HepG2 (cell line): ENCODE measurements around the gene GMFB. TPM values are rescaled to one million over a fixed set of nuclear protein-coding genes. Genes with fewer than 3 reads are reported as not detected.

Source experiments
- CAMTA2 ChIP-seq: sonication (generic); formaldehyde crosslinking; IDR thresholded peaks from 2 replicates; pipeline ENCODE4 v1.4.0; 2020; ENCODE audit warnings: mild to moderate bottlenecking, missing genetic modification reagents, borderline replicate concordance
- CERS6 ChIP-seq: sonication (generic); formaldehyde crosslinking; IDR thresholded peaks from 2 replicates; pipeline ENCODE4 v1.5.0; 2020; ENCODE audit warnings: missing genetic modification reagents
- CHD4 ChIP-seq: fragments of 200-600 bp; sonication (generic); IDR thresholded peaks from 2 replicates; pipeline ENCODE4 v1.7.0; 2017; ENCODE audit warnings: mild to moderate bottlenecking, low read length, borderline replicate concordance
- KLF11 ChIP-seq: IDR thresholded peaks from 2 replicates; pipeline ENCODE4 v1.6.1; 2016; ENCODE audit warnings: missing compliant biosample characterization
- MTA1 ChIP-seq: sonication (generic); formaldehyde crosslinking; IDR thresholded peaks from 2 replicates; pipeline ENCODE4 v1.4.0; 2020; ENCODE audit warnings: missing genetic modification reagents, mild to moderate bottlenecking, borderline replicate concordance
- STAG1 ChIP-seq: sonication (generic); formaldehyde crosslinking; IDR thresholded peaks from 2 replicates; pipeline ENCODE4 v1.4.0; 2020; ENCODE audit warnings: missing genetic modification reagents
- TOPORS ChIP-seq: sonication (generic); formaldehyde crosslinking; IDR thresholded peaks from 2 replicates; pipeline ENCODE4 v1.8.0; 2023; ENCODE audit warnings: mild to moderate bottlenecking, missing genetic modification reagents
- ZNF12 ChIP-seq: sonication (generic); formaldehyde crosslinking; IDR thresholded peaks from 2 replicates; pipeline ENCODE4 v1.5.0; 2020; ENCODE audit warnings: missing genetic modification reagents
- ZNF367 ChIP-seq: sonication (generic); formaldehyde crosslinking; IDR thresholded peaks from 2 replicates; pipeline ENCODE4 v1.4.0; 2020; ENCODE audit warnings: missing genetic modification reagents, borderline replicate concordance
- ZNF597 ChIP-seq: sonication (generic); formaldehyde crosslinking; IDR thresholded peaks from 2 replicates; pipeline ENCODE4 v1.5.0; 2020; ENCODE audit warnings: missing genetic modification reagents
- ZNF7 ChIP-seq: IDR thresholded peaks from 2 replicates; pipeline ENCODE4 v1.6.1; 2016; ENCODE audit warnings: missing biosample characterization, missing genetic modification reagents
- ZNF709 ChIP-seq: sonication (generic); formaldehyde crosslinking; IDR thresholded peaks from 2 replicates; pipeline ENCODE4 v1.5.0; 2020; ENCODE audit warnings: mild to moderate bottlenecking, missing genetic modification reagents
- polyA plus RNA-seq, 8 experiments: library from polyadenylated mRNA; depleted of rRNA in 3 of 8; stranded (reverse) in 7 of 8; unstranded in 1 of 8; fragments of >200 nt; fragmentation: Illumina TruSeq in 4 of 8; extraction: Trizol in 4 of 8; gene quantifications; 2 replicates each; pipeline versions ENCODE4 v1.2.1 to v1.2.3, GENCODE V29; 2011 to 2016; ENCODE audit warnings: low read depth in 4 of 8, missing spikeins in 1 of 8, mixed read lengths in 1 of 8; ENCODE audit not compliant: insufficient read depth in 1 of 8
- total RNA-seq, 5 experiments: library from RNA; depleted of rRNA; stranded (reverse); fragments of >200 nt; fragmentation: Illumina TruSeq; extraction: Trizol; gene quantifications; 2 replicates each; pipeline ENCODE4 v1.2.3, GENCODE V29; 2016; ENCODE audit warnings: low read depth in 1 of 5
- TF ChIP-seq, protein P1 (sequence below): sonication (generic); formaldehyde crosslinking; IDR thresholded peaks from 2 replicates; pipeline ENCODE4 v1.9.0; 2021; ENCODE audit warnings: missing genetic modification reagents, borderline replicate concordance
- TF ChIP-seq, protein P2 (sequence below): sonication (generic); formaldehyde crosslinking; IDR thresholded peaks from 2 replicates; pipeline ENCODE4 v1.4.0; 2020; ENCODE audit warnings: missing genetic modification reagents, borderline replicate concordance
- TF ChIP-seq, protein P3 (sequence below): sonication (generic); formaldehyde crosslinking; IDR thresholded peaks from 2 replicates; pipeline ENCODE4 v1.4.0; 2020; ENCODE audit warnings: mild to moderate bottlenecking, low read depth, missing genetic modification reagents

Gene GMFB
- total and polyA plus RNA-seq, 2 of the 13 experiments (the other 11 are each of a cell fraction or from before 2014, with no cell fraction given) = 17.3 to 68.2 TPM

DNA sequence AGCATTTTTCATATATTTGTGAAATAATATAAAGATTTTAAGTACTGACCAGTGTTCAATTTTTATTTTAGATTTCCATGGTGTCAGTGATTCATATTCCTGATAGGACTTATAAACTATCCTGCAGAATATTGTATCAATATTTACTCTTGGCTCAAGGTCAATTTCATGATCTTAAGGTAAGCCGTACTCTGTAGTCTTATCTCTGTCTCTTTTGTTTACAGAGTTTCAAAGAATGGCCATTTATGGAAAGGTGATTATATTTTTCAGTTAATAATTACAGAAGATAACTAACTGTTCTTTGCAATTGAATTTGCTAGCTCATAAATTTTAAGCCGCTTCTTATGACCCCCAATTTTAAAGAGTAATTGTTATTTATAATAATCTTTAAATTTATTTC is 48.9 kb upstream of the GMFB start (continued):
- TF ChIP-seq, protein P1, sequence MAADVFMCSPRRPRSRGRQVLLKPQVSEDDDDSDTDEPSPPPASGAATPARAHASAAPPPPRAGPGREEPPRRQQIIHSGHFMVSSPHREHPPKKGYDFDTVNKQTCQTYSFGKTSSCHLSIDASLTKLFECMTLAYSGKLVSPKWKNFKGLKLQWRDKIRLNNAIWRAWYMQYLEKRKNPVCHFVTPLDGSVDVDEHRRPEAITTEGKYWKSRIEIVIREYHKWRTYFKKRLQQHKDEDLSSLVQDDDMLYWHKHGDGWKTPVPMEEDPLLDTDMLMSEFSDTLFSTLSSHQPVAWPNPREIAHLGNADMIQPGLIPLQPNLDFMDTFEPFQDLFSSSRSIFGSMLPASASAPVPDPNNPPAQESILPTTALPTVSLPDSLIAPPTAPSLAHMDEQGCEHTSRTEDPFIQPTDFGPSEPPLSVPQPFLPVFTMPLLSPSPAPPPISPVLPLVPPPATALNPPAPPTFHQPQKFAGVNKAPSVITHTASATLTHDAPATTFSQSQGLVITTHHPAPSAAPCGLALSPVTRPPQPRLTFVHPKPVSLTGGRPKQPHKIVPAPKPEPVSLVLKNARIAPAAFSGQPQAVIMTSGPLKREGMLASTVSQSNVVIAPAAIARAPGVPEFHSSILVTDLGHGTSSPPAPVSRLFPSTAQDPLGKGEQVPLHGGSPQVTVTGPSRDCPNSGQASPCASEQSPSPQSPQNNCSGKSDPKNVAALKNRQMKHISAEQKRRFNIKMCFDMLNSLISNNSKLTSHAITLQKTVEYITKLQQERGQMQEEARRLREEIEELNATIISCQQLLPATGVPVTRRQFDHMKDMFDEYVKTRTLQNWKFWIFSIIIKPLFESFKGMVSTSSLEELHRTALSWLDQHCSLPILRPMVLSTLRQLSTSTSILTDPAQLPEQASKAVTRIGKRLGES (CRISPR knock-in tag) = no peak
- no peak for TF ChIP-seq CHD4
- TF ChIP-seq, protein P2, sequence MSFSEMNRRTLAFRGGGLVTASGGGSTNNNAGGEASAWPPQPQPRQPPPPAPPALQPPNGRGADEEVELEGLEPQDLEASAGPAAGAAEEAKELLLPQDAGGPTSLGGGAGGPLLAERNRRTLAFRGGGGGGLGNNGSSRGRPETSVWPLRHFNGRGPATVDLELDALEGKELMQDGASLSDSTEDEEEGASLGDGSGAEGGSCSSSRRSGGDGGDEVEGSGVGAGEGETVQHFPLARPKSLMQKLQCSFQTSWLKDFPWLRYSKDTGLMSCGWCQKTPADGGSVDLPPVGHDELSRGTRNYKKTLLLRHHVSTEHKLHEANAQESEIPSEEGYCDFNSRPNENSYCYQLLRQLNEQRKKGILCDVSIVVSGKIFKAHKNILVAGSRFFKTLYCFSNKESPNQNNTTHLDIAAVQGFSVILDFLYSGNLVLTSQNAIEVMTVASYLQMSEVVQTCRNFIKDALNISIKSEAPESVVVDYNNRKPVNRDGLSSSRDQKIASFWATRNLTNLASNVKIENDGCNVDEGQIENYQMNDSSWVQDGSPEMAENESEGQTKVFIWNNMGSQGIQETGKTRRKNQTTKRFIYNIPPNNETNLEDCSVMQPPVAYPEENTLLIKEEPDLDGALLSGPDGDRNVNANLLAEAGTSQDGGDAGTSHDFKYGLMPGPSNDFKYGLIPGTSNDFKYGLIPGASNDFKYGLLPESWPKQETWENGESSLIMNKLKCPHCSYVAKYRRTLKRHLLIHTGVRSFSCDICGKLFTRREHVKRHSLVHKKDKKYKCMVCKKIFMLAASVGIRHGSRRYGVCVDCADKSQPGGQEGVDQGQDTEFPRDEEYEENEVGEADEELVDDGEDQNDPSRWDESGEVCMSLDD (CRISPR knock-in tag) = no peak
- no peak for TF ChIP-seq CAMTA2 (CRISPR knock-in tag)
- TF ChIP-seq, protein P3, sequence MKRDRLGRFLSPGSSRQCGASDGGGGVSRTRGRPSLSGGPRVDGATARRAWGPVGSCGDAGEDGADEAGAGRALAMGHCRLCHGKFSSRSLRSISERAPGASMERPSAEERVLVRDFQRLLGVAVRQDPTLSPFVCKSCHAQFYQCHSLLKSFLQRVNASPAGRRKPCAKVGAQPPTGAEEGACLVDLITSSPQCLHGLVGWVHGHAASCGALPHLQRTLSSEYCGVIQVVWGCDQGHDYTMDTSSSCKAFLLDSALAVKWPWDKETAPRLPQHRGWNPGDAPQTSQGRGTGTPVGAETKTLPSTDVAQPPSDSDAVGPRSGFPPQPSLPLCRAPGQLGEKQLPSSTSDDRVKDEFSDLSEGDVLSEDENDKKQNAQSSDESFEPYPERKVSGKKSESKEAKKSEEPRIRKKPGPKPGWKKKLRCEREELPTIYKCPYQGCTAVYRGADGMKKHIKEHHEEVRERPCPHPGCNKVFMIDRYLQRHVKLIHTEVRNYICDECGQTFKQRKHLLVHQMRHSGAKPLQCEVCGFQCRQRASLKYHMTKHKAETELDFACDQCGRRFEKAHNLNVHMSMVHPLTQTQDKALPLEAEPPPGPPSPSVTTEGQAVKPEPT (CRISPR knock-in tag) = no peak
- no peak for TF ChIP-seq KLF11 (CRISPR knock-in tag)
- TF ChIP-seq ZNF7 (CRISPR knock-in tag) = no peak
- TF ChIP-seq ZNF709 (CRISPR knock-in tag) = no peak
- no peak for TF ChIP-seq ZNF12 (CRISPR knock-in tag)
- no peak for TF ChIP-seq MTA1 (CRISPR knock-in tag)
- no peak for TF ChIP-seq TOPORS (CRISPR knock-in tag)
- no peak for TF ChIP-seq STAG1 (CRISPR knock-in tag)
- no peak for TF ChIP-seq ZNF597
- no peak for TF ChIP-seq ZNF367 (CRISPR knock-in tag)
- no peak for TF ChIP-seq CERS6
